Activated T-cell treated with anti-CD3 and anti-CD28 coated beads, Interleukin-2, amount 50 U/mL, for 48 hours (primary cell): ENCODE measurements around the gene ARL4A.
"Not testable (repeated sequence)": the region's sequence is repeated elsewhere in the genome, so short reads cannot be mapped to it uniquely, and the experiment has no call there.

Experiments used
- DNase-seq, 2 experiments: peaks; one replicate each; pipeline ENCODE4 v3.0.0-alpha.2; 2020

Gene ARL4A

GRCh38 chr7:12686891-12687717, at the start of gene ARL4A:
Gene ARL4A, plus strand, starts transcription at chr7:12687633. Its CDS starts 622 bp downstream, at chr7:12688255.
- peak; percentile 93 to 94 for DNase-seq

GRCh38 chr7:12637819-12638592, 49.4 kb upstream of the ARL4A start:
- no peak for DNase-seq

GRCh38 chr7:12638851-12639456, 48.5 kb upstream of the ARL4A start:
- no peak for DNase-seq

- DNase-seq: no peak
Measured at GRCh38 chr7:12640299-12641096, 46.9 kb upstream of the ARL4A start.

GRCh38 chr7:12641196-12641595, 46.2 kb upstream of the ARL4A start:
- no peak for DNase-seq

- no peak for DNase-seq
Measured at GRCh38 chr7:12642508-12642907, 44.9 kb upstream of the ARL4A start.

- no peak for DNase-seq
Measured at GRCh38 chr7:12643001-12643643, 44.3 kb upstream of the ARL4A start.

GRCh38 chr7:12643644-12644043, 43.8 kb upstream of the ARL4A start:
- no peak for DNase-seq

- DNase-seq: not testable (repeated sequence)
Measured at GRCh38 chr7:12645212-12645611, 42.2 kb upstream of the ARL4A start.

- DNase-seq: no peak
Measured at GRCh38 chr7:12646139-12646538, 41.3 kb upstream of the ARL4A start.

GRCh38 chr7:12647364-12648219, 39.8 kb upstream of the ARL4A start:
- no peak for DNase-seq

- no peak for DNase-seq
Measured at GRCh38 chr7:12648704-12649261, 38.6 kb upstream of the ARL4A start.

GRCh38 chr7:12649348-12649747, 38.1 kb upstream of the ARL4A start:
- no peak for DNase-seq

GRCh38 chr7:12650080-12650479, 37.4 kb upstream of the ARL4A start:
- no peak for DNase-seq

- DNase-seq: no peak
Measured at GRCh38 chr7:12653110-12653509, 34.3 kb upstream of the ARL4A start.

- DNase-seq: no peak
Measured at GRCh38 chr7:12653518-12653917, 33.9 kb upstream of the ARL4A start.

- DNase-seq: no peak
Measured at GRCh38 chr7:12655161-12655560, 32.3 kb upstream of the ARL4A start.

- not testable (repeated sequence) for DNase-seq
Measured at GRCh38 chr7:12660423-12660822, 27.0 kb upstream of the ARL4A start.

- DNase-seq: not testable (repeated sequence)
Measured at GRCh38 chr7:12660986-12661385, 26.4 kb upstream of the ARL4A start.

GRCh38 chr7:12661581-12661980, 25.9 kb upstream of the ARL4A start:
- no peak for DNase-seq
